Measurements from ENCODE around the gene ODAM.
"Not testable (repeated sequence)": the region's sequence is repeated elsewhere in the genome, so short reads cannot be mapped to it uniquely, and the experiment has no call there.

The ODAM gene, protein sequence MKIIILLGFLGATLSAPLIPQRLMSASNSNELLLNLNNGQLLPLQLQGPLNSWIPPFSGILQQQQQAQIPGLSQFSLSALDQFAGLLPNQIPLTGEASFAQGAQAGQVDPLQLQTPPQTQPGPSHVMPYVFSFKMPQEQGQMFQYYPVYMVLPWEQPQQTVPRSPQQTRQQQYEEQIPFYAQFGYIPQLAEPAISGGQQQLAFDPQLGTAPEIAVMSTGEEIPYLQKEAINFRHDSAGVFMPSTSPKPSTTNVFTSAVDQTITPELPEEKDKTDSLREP

DNA sequence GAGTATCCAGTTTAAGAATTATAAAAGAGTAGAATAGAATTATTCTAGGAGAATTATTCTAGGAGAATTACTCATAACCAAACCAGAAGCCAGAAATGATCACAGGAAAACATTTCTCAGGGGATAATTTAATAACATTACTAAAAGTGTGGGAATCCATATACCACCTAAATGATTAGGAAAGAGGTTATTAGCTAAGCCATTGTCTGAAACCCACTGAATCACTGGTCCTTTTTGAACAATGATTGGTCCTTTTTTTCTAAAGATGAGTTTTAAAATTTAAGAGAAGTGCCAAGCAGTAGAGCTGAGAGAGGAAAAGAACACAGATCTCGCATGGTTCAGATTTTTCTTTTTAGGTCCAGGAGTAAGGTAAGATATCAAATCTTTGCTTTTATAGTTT is at the start of gene ODAM:
ODAM (plus strand) TSS at position 301 of the 400 bp plus-strand sequence. CDS start 819 bp downstream, outside the sequence.
- DNase-seq, result no peak

DNA sequence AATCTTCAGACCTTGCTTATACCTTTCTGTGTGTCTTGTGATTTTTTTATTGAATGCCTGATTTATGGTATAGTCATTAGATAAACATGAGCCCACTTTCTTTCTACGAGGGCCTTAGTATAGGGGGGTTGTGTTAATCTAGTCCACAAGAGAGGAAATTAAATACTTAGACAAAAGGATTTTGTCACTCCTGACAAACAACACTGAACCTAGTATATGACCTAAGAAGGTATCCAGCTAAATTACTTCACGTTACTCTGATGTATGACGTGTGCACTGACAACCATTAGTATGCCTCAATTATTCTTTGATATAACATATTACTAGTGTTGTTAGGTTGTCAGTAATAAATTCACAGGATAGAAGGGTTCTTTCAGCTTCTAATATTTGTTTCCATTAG is 44.3 kb upstream of the ODAM start:
- no peak for DNase-seq

DNA sequence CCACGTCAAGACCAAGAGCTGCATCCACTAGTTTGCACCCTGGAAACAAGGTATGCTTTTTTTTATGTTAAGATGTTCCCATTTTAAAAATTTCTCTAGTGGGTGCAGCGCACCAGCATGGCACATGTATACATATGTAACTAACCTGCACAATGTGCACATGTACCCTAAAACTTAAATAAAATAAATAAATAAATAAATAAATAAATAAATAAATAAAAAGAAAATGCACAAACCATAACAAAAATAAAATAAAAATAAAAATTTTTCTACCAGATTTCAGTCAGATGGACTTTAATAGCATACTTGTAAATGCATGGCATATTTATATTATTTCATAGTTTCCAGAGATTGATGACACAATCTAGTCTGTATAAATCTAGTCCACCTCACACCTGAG is 43.4 kb upstream of the ODAM start:
- no peak for DNase-seq

DNA sequence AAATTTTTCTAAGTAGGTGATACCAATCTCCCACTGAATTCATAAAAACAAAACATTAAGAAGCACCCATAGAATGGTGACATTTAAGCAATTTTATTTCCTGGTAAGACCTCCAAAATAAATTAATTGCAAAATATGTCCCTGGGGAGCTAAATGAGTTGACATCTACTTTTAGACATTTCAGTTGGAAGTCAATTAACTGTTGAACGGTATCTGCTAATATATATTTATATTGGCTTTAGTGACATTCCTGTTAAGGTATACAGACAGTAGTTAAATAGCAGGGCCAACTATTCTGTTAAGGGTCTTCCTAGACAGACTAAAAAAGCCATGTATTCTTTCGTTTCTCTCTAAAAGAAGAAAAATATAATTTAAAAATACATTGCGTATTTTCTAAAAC is 41.6 kb upstream of the ODAM start, which contains the start of gene PRR27:
PRR27 (plus strand) TSS at position 301 of the 400 bp plus-strand sequence. CDS start 139 bp downstream, outside the sequence.
- DNase-seq, result no peak

DNA sequence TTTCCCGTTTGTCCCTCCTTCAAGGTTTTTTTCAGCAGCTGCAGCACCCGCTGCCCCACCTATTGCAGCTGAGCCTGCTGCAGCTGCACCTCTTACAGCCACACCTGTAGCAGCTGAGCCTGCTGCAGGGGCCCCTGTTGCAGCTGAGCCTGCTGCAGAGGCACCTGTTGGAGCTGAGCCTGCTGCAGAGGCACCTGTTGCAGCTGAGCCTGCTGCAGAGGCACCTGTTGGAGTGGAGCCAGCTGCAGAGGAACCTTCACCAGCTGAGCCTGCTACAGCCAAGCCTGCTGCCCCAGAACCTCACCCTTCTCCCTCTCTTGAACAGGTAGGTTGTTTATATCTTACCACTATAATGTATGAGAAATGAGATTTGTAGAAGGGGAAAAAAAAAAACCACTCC is 36.9 kb upstream of the ODAM start:
- DNase-seq, result peak; percentile 4

DNA sequence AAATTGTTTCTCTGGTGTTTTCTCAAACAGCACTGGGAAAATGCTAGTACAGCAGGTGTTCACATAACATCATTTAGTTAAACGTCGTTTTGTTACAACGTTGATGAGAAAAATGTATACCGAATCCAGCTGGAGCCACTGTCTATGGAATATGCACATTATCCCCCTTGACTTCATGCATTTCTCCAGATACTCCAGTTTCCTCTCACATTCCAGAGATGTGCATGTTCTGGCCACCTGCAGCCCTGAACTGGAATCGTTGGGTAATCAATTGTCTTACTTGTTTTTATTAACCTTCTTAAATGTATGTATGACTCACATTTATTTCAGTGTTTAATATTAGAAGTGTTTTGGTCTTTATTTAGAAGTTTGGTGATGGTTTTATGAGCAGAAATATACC is 18.4 kb upstream of the ODAM start:
- no peak for DNase-seq

DNA sequence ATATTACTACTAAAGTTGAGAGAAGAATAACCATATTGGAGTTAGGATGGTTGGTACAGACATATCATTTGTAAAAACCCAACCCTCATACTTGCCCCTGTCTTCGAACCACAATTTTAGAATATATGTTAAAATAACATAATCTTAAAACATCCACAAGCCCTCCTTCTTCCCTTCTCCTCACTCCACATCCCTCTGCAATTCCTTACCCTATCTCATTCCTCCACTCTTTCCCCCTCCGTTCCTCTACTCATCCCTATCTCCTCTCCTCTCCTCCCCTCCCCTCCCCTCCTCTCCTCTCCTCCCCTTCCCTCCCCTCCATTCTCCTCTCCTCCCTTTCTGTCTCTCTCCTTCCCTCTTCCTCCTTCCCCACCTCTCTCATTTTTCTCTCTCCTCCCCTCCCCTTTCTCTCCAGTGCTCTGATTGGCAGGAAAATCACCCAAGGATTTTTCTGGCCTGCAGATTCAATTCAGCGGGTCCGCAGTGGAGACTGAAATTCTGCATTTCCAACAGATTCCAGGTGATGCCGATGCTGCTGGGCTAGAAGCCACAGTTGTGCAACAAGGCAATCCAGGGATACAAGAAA is 17.4 kb upstream of the ODAM start:
- DNase-seq, result no peak

DNA sequence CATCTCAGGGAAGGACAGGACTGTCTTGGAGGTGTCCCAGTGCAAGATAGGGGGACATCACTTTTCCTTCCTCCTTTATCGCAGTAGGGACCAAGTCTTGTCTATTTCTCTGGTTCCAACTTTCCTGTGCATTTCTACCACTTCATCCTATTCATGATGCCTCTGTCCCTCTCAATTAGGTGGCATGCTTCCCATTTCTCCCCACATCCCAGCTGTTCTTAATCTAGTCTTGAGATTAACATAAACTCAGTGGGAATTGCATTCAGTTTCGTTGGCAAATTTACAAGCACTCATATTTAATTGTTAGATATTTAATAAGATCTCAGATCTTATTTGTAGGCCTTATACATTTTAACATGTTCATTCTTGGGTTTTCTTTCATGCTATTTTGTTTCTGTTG is 15.7 kb upstream of the ODAM start:
- DNase-seq, result no peak

DNA sequence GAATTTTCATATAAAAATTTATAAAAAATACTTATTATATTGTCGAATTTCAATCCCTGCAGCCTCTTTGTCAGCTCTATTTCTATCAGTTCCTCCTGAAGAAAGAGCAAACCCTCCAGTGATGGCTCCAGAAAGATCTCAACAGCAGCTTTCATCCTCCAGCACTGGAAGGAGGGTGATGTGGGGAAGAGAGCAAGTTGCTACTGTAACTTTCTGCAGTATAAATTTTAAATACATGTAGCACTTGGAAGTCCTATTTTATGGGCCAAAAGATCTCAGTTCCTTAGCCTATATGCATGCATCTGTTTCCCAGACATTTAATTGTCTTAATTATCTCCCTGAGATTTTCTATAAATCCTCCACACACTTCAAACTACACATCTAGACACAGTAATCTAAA is 13.7 kb upstream of the ODAM start:
- DNase-seq, result no peak

DNA sequence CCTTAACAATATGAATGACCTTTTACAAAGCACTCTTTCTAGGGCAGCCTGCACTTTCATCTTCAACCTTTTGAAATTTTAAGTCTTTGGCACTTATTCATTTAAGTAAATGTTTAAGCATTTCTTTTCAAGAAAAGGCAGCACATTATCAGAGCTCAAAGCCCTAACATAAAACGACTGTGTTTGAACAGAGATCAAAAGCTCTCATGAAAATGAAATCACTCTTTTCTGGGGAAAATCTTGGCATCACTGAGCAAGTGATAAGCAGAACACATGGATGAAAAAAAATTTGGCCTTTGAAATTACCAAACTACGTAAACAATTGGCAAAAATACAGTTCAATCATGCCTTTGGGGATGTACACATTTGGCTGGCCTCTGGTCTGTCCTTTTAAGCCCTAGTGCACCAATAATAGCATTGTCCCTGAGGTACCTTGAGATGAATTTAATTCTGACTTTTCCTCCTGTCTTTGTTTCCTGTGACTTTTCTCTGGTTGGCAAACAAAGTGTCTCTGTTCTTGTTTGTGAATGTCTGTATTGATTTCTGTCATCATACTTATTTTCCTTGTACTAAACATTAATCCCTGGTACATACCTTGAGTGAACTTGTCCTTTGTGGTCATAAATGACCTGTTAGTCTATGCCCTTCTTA is 12.9 kb upstream of the ODAM start:
- DNase-seq, result no peak

DNA sequence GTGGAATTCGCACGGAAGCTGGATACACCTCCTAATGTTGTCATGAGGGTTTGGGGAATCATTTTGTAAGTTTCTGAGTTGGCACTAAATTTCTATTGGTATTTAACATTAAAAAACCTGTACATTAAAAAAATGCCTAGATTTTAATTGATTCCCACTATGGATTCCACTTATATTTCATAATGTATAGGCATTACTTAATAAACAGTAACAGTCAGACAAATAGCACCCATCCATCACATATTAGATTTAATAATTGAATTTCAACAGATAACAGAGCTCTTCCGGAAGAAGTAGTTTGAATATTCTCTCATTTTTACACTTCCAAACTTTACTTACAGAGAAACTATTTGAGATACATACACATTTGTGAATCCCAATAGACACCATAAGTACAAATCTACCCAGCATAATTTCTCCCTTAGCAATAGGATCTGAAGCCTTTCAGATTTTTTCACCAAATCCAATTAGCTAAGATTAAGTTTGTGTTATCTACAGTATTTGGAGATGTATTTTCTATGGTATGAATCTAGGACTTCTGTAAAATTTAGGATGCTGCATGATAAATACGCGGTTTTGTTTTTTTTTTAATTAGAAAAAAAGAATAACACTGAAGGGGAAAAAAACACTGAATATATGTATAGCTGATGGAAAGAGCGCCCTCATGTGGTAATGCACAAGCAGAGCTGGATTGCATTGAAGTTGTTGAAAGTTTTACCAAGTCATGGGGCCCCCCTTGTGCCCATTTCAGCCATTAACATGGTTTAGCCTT is 12.2 kb upstream of the ODAM start:
- peak; percentile 3 for DNase-seq

DNA sequence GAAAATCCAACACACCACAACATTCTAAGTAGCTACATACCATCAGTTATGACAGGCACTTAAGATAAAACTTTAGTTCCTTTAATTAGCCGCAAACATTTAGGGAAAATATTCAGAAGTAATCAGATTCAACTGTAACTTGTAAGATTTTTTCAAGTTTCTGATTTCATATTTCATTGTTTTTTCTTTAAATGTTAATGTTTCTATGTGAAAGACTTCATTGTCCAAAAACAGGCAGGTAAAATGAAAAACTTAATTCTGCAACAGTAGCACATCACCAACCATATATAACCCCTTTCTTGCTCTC is 11.6 kb upstream of the ODAM start:
- DNase-seq, result no peak

DNA sequence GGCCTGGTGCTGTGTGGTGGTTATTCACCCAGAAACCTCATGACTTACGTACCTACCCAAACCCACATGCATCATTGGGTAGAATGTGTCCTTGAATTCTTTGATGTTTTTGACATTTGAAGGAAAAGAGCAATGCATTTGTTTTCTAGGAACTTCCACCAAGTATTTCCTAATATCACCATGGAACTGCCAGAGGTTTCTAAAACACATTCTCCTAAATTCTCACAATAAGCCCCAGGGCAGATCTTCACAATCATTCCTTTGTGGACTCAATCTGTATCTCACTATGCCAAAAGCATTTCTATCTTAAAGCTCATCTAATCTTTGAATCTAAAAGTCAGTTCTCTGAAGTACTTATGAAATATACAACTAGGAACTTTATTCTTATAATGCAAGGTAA is 8.3 kb upstream of the ODAM start:
- DNase-seq, result no peak

DNA sequence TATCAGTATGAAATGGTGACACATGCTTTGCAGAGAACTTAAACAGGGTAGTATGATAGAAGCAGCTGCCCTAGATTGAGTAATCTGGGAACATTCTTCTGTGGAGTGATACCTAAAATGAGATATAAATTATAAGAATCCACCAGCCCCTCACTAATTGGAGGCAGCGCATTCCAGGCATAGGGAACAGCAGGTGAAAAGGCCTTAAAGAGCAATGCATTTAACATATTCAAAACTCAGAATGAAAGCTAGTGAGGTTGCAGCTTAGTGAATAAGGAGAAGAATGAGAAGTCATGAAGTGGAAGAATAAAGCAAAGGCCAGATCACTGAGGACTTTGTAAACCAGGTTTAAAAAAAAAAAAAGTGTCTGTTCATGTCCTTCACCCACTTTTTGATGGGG is 4.9 kb upstream of the ODAM start:
- no peak for DNase-seq

DNA sequence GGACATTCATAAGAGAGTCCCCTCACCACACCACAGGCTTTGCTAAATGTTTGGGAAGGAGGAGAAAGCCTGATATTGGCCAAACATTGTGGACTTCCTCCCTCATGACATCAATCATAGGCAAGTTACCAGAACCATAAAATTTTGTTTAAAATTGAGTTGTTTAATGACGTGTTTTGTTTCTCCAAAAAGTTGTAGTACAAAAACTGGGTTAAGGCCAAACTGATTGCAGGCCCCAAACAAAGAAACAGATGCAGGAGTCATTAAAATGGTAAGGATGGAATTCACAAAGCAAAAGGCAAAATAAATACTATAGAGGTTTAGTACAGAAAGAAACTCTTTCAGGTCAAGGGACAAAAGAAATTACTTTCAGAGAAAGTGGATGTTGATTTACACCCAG is 3.9 kb upstream of the ODAM start:
- no peak for DNase-seq

DNA sequence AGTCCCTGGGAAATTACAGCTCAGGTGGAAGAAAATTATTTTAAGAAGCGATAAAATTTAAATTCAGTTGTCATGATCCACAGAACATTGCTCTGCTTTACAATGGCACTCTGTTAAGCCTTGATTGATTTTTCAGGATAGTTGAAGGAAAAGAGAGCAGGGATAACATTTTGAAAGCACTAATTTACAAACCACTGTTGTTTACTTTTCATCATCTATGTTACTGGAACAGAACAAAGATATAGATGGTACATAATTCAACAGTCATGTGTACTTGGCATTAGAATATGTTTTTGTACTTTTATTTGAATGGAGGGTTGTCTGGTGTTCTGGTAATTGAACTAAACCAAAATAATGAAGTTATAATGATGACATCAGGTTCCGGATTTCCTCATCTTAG is 2.6 kb upstream of the ODAM start:
- no peak for DNase-seq

DNA sequence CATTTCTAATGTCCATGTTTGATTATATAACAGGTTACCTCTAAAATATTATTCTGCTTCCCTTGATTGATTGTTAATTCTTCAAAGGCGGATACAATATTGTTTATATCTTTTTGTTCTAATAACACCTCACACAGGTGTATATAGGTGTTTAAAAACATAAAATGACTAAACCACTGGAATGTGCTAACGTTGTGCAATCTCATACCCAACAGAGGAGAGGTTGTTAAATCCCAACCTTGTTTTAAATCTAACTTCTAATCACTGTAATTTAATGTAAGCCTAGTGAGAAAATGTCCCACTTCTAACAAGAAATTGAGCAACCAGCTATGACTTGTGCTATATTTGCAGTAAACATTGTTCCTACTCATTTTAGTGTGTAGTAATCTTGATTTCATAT is 1.3 kb downstream of the ODAM start:
- no peak for DNase-seq

DNA sequence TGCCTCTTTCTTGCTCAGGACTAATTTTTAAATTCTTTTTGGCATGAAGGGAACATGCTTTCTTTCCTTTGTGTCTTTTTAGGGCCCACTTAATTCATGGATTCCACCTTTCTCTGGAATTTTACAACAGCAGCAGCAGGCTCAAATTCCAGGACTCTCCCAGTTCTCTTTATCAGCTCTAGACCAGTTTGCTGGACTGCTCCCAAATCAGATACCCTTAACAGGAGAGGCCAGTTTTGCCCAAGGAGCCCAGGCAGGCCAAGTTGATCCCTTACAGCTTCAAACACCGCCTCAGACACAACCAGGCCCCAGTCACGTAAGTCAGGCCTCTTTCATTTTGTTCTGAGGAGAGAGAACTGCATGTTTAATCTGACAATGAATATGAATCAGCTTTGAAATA is 2.3 kb downstream of the ODAM start:
- DNase-seq, result no peak

DNA sequence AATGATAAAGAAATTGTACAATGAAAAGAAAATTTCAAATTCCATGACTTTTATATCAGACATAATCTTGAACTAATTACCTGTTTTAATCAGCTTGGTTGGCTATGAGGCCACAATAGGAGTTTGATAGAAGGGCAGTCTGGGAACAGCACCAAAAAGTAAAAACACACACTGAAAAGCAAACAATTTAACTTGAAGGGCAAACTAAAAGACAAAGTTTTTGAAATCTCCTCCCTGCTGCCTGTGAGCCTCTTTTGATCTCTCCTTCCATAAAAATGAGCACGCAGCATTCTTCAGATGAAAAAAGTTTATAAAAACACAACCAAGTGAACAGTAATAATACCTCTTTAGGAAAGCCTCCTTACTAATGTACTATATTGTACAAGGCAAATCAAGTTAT is 8.1 kb downstream of the ODAM start:
- no peak for DNase-seq

DNA sequence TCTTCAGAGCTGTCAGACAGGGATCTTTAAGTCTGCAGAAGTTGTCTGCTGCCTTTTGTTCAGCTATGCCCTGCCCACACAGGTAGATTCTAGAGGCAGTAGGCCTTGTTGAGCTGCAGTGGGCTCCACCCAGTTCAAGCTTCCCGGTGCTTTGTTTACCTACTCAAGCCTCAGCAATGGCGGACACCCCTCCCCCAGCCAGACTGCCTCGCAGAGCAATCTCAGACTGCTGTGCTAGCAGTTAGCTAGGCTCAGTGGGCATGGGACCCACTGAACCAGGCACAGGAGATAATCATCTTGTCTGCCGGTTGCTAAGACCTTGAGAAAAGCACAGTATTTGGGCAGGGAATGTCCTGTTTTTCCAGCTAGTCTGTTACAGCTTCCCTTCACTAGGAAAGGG is 17.2 kb downstream of the ODAM start:
- not testable (repeated sequence) for DNase-seq

DNA sequence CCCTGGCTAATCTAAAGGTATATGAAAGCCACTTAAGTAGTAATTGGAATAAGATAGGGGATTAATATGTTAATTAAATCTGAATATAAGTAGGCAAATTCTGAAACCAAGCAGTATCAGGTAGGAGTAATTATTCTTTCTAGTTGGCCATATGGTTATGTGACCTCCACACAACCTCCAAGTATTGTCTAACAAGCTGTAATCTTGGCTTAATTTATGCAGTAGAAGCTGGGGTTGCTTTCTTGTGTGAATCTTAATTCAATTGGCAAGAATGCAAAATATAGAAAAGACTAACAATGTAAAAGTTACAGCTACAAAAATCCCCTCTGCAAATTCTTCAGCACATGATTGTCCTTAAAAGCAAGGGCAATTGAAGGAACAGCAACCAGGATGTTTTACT is 20.6 kb downstream of the ODAM start:
- DNase-seq, result not testable (repeated sequence)

DNA sequence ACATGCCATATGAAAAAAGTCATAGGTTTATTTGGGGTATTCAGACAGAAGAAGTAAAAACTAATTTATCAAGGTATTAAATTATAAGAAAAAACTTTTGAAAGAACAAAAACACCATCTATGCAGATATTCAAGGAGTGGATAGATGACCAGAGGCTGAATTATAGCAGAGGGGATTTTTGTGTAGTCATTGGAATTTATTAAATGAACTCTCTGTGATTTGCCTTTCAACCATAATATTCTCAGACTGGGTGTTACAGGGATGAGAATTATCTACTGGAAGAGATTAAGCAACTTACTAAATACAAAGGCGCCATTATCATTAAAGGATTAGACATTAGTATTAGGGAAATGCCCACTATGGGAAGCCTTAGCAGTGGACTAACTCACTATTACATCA is 21.0 kb downstream of the ODAM start:
- DNase-seq, result not testable (repeated sequence)

DNA sequence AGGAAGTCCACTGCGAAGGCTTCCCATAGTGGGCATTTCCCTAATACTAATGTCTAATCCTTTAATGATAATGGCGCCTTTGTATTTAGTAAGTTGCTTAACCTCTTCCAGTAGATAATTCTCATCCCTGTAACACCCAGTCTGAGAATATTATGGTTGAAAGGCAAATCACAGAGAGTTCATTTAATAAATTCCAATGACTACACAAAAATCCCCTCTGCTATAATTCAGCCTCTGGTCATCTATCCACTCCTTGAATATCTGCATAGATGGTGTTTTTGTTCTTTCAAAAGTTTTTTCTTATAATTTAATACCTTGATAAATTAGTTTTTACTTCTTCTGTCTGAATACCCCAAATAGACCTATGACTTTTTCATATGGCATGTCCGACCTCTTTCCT is 25.9 kb downstream of the ODAM start:
- not testable (repeated sequence) for DNase-seq

DNA sequence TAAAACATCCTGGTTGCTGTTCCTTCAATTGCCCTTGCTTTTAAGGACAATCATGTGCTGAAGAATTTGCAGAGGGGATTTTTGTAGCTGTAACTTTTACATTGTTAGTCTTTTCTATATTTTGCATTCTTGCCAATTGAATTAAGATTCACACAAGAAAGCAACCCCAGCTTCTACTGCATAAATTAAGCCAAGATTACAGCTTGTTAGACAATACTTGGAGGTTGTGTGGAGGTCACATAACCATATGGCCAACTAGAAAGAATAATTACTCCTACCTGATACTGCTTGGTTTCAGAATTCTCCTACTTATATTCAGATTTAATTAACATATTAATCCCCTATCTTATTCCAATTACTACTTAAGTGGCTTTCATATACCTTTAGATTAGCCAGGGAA is 26.3 kb downstream of the ODAM start:
- DNase-seq, result not testable (repeated sequence)
